ENCODE results near the gene TRDN. TPM values are rescaled to one million over a fixed set of nuclear protein-coding genes. Genes with fewer than 3 reads are reported as not detected.
"Not testable (repeated sequence)": the region's sequence is repeated elsewhere in the genome, so short reads cannot be mapped to it uniquely, and the experiment has no call there.

TRDN gene
- total RNA-seq, 1 donor from 2014 or later, result under 0.01 TPM

DNA sequence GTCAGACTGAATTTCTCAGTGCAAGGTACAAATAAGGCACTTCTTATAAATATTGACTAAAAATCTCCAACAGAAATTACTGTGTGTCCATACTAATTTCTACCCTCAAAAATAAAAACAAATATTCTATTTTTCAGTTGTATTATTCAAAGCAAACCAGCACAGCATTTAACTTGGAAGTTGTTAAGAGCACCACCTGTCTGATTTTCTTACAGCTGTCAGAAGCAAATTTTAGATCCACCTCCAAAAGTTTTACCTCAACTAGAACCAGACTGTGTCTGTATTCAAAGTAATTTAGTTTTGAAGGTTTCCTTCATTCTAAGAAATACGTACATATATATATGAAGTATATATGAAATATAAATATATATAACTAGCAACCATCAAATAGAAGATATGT, 1.2 kb downstream of the TRDN start:
- no peak for FAIRE-seq
- no peak for DNase-seq (ENCODE audit: low spot score in 2 of 2)

GRCh38 chr6:123635144-123635543, 1.6 kb downstream of the TRDN start:
- DNase-seq (ENCODE audit: low spot score in 2 of 2) (no peak), FAIRE-seq (no peak)

DNA sequence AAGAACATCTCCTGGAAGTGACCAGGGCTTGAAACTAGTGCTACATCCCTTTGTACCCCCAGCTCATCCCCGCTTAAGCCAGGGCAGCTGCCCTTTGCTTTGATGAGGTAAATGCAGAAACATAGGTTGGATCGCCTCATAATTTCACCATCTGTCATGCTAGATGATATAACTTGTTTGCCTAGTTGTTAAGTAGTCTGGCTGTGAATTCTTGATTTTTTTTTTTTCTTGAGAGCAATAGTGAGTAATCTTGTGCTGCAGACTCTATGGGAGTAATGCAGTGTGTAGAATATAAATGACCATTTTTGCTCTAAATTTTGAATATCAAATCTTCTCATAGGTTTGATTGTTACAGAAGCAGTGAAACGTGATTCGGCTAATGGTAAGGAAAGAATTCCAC, 4.1 kb downstream of the TRDN start:
- FAIRE-seq (no peak), DNase-seq (ENCODE audit: low spot score in 2 of 2) (no peak)

GRCh38 chr6:123629258-123629941, 7.3 kb downstream of the TRDN start:
- no peak for DNase-seq (ENCODE audit: low spot score in 2 of 2)
- no peak for FAIRE-seq

DNA sequence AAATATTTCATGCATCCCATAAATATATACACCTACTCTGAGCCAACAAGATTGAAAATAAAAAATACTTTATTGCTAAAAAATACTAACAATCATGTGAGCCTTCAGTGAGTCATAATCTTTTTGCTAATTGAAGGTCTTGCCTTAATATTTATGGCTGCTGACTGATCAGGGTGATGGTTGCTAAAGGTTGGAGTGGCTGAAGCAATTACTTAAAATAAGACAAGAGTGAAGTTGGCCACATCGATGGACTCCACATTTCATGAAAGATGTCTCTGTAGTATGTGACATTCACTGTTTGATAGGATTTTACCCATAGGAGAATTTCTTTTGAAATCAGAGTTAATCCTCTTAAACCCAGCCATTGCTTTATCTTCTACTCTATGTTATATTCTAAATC, 11.1 kb downstream of the TRDN start:
- FAIRE-seq (no peak), DNase-seq (ENCODE audit: low spot score in 2 of 2) (no peak)

DNA sequence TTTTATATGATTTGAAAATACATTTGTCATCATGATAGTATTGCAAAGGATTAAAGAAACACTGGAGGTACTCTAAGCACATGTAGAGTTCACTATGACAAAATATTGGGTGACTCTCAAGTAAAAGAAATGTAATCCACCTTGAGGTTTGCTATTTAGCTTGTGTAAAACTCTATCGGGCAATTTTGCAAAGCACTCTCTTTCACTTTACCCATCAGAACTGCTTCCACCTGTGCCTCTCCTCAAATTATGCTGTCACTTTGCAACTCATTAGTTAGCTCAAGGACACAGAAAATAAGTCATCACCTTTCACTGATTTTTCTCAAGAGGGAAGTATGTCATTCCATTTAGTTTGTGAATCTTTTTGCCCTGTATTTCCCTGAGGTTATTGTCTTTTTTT, 14.0 kb downstream of the TRDN start:
- FAIRE-seq, result no peak
- no peak for DNase-seq (ENCODE audit: low spot score in 2 of 2)

DNA sequence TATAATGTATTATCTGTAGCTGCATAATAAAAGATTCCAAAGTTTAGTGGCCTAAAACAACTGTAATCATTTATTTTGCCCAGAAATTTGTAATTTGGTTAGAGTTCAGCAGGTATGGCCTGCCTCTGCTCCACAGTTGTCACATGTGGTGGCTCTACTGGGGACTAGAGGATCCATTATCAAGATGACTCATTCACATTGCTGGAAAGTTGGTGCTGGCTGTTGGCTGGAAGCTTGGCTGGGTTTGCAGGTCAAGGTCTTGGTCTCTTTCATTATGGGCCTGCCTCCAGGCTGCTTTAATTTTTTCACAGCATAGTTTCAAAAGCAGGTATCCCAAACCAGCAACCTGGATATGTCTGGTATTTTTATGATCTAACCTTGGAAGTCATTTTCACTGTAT, 17.6 kb downstream of the TRDN start:
- DNase-seq (ENCODE audit: low spot score in 2 of 2), result no peak
- no peak for FAIRE-seq

GRCh38 chr6:123616942-123617341, 19.8 kb downstream of the TRDN start:
- no peak for FAIRE-seq
- DNase-seq (ENCODE audit: low spot score in 2 of 2), result no peak

- no peak for FAIRE-seq
- no peak for DNase-seq (ENCODE audit: low spot score in 2 of 2)
These were observed 20.7 kb downstream of the TRDN start for GRCh38 chr6:123616016-123616415.

DNA sequence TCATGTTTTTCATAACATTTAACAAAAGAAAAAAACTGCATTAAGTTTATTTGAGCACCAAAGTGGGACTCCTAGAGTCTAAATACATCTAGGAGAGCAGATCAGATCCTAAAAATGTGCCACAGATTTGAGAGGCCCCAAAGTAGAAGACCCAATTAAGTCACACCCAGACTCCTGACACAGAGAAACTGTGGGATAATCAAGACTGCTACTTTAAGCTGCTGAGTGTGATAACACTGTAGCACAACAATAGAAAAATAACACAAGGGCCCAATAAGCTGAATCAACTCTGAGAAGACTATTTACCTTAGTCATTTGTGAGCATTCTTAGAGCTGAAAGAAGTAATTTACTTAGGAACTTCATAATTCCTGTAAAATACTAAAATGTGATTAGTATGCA, 26.0 kb downstream of the TRDN start:
- no peak for DNase-seq (ENCODE audit: low spot score in 2 of 2)
- no peak for FAIRE-seq

GRCh38 chr6:123604067-123604466, 32.7 kb downstream of the TRDN start:
- FAIRE-seq, result no peak
- no peak for DNase-seq (ENCODE audit: low spot score in 2 of 2)

GRCh38 chr6:123598011-123598410, 38.7 kb downstream of the TRDN start:
- FAIRE-seq, result no peak
- no peak for DNase-seq (ENCODE audit: low spot score in 2 of 2)

- DNase-seq (ENCODE audit: low spot score in 2 of 2) (no peak), FAIRE-seq (no peak)
These were observed 42.0 kb downstream of the TRDN start for GRCh38 chr6:123594776-123595175.

DNA sequence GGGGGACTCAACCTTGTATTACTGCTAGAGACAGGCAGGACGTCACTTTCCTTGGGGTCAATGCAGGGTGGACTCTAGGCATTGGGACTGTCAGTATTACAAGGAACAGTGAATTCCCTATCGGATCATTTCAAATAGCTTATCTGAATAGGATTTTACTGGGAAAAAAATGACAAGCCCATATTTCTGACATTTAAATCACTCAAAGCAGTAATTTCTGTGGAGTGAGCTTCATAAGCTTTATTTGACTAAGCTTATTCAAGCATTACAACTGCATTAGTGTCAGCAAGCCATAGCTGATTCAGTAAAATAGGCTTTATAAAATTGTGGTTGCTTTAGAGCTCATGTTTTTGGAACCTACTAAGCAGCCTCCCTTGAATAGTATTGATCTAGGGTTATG, 44.3 kb downstream of the TRDN start:
- DNase-seq (ENCODE audit: low spot score in 2 of 2), result no peak
- no peak for FAIRE-seq

GRCh38 chr6:123589973-123590372, 46.8 kb downstream of the TRDN start:
- FAIRE-seq, result no peak
- DNase-seq (ENCODE audit: low spot score in 2 of 2), result no peak

DNA sequence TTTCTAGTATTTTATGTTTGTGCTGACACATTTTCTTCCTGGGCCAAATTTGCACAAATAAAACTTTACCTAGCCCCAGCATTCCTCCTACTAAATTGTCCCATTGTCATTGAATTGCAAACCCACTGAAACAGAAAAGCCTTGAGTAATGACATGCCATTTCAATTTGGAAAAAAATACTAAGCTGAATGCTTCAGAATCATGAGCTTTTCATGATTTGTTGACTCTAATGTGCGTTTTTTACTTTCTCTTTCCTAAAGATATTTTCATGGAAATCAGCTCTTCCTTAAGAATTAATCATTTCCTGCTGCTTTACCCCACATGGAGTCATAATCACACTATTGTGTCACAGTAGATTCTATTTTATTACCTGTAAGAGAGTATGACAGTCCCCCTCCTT, 47.4 kb downstream of the TRDN start:
- DNase-seq (ENCODE audit: low spot score in 2 of 2) (no peak), FAIRE-seq (no peak)

DNA sequence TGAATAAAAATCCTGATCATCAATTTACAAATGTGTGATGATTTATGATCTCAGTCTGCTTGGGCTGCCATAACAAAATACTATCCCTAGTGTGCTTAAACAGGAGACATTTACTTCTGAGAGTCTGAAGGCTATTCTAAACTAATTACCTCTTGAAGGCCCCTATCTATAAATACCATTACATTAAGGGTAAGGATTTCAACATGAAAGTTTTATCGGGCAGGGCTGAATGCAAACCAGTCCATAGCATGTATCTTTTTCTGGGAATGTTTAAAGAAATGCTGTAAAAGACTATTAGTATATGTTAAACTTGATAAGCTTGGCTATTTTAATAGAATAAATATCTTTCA, 48.2 kb downstream of the TRDN start:
- DNase-seq (ENCODE audit: low spot score in 2 of 2) (no peak), FAIRE-seq (no peak)

- DNase-seq (ENCODE audit: low spot score in 2 of 2) (no peak), FAIRE-seq (no peak)
These were observed 48.8 kb downstream of the TRDN start for GRCh38 chr6:123587838-123588545.

- not testable (repeated sequence) for FAIRE-seq; DNase-seq (ENCODE audit: low spot score in 2 of 2)
These were observed 49.3 kb downstream of the TRDN start for GRCh38 chr6:123587407-123587806.

DNA sequence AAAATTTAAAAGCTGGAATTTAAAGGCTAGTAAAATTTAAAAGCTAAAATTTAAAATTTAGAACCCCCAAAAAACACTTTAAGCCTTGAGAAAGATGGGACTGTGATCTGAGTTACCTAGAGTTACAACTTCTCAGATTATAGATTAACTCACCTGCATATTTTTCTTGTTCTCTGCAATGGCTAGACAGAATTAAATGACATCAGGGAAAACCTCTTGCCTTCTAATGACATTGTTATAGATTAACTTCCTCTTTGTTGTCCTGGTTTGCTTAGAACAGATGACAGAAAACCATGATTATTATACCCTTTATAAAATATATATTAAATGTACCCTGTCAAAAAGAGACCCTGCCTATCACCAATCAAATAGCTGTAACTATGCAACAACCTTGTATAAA, 56.4 kb downstream of the TRDN start:
- FAIRE-seq, result no peak
- no peak for DNase-seq (ENCODE audit: low spot score in 2 of 2)

DNA sequence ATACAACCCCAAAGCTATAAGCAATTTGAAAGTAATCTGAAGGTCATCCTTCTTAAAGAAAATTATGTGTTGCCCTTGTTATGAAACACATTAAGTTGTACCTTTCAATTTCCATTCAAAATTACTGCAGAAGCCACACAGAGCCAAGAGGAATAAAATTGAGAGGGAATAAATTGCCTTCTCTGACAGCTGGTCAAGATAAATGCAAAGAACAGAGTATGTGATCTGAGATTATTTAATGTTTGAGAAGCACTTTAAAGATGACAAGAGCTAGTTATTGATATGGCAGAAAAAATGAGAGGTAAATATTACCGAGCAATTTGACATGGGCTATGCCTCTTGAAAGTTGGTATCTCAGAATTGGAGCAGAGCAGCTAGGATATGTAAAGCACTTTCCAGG, 61.6 kb downstream of the TRDN start:
- FAIRE-seq, result no peak
- no peak for DNase-seq (ENCODE audit: low spot score in 2 of 2)

Data from frontal cortex (tissue), 4 donors.